ENCODE results near the gene PDXDC1. TPM values are rescaled to one million over a fixed set of nuclear protein-coding genes. Genes with fewer than 3 reads are reported as not detected.
"Not testable (repeated sequence)": the region's sequence is repeated elsewhere in the genome, so short reads cannot be mapped to it uniquely, and the experiment has no call there.

Gene PDXDC1
- polyA plus RNA-seq, 1 experiment = 68.6 TPM

- H3K4me3 ChIP-seq (ENCODE audit: low read depth, low read length); DNase-seq (ENCODE audit: low read depth); H3K27me3 ChIP-seq (ENCODE audit: control insufficient read depth, insufficient read depth, low read length); CTCF ChIA-PET; POLR2A ChIA-PET: not testable (repeated sequence)
- peaks cover 32% of the 10 kb centered on the region for H3K36me3 ChIP-seq (ENCODE audit: control insufficient read depth, insufficient read depth, low read length)
Observed at GRCh38 chr16:15028345-15028715, 53.5 kb downstream of the PDXDC1 start.

- H3K4me3 ChIP-seq (ENCODE audit: low read depth, low read length); DNase-seq (ENCODE audit: low read depth); H3K27me3 ChIP-seq (ENCODE audit: control insufficient read depth, insufficient read depth, low read length); POLR2A ChIA-PET; CTCF ChIA-PET: not testable (repeated sequence)
- peaks cover 35% of the 10 kb centered on the region for H3K36me3 ChIP-seq (ENCODE audit: control insufficient read depth, insufficient read depth, low read length)
Observed at GRCh38 chr16:15028801-15029698, 54.2 kb downstream of the PDXDC1 start.

- H3K4me3 ChIP-seq (ENCODE audit: low read depth, low read length); CTCF ChIA-PET; H3K27me3 ChIP-seq (ENCODE audit: control insufficient read depth, insufficient read depth, low read length); DNase-seq (ENCODE audit: low read depth); POLR2A ChIA-PET: not testable (repeated sequence)
- H3K36me3 ChIP-seq (ENCODE audit: control insufficient read depth, insufficient read depth, low read length) = peaks cover 42% of the 10 kb centered on the region
Observed at GRCh38 chr16:15029749-15030148, 54.9 kb downstream of the PDXDC1 start.

GRCh38 chr16:15031179-15031578 lies 56.4 kb downstream of the PDXDC1 start:
- CTCF ChIA-PET = no interaction called here
- Histone ChIP-seq H3K4me3 (ENCODE audit: low read depth, low read length) (no peak overlapping the region), H3K36me3 (ENCODE audit: control insufficient read depth, insufficient read depth, low read length) (peaks cover 52% of the 10 kb centered on the region), H3K27me3 (ENCODE audit: control insufficient read depth, insufficient read depth, low read length) (no peaks in the 10 kb centered on the region)
- no peak for DNase-seq (ENCODE audit: low read depth)
- POLR2A ChIA-PET = no interaction called here
- TF ChIP-seq CTCF (IDR thresholded peaks at IDR 0.05; ENCODE audit: insufficient read depth, low read depth, low read length) = no peak

GRCh38 chr16:15031586-15031985 lies 56.8 kb downstream of the PDXDC1 start:
- CTCF ChIA-PET = no interaction called here
- peaks cover 54% of the 10 kb centered on the region for H3K36me3 ChIP-seq (ENCODE audit: control insufficient read depth, insufficient read depth, low read length)
- no peaks in the 10 kb centered on the region for H3K27me3 ChIP-seq (ENCODE audit: control insufficient read depth, insufficient read depth, low read length)
- no peak overlapping the region for H3K4me3 ChIP-seq (ENCODE audit: low read depth, low read length)
- no peak for TF ChIP-seq CTCF (IDR thresholded peaks at IDR 0.05; ENCODE audit: insufficient read depth, low read depth, low read length)
- no peak for DNase-seq (ENCODE audit: low read depth)
- POLR2A ChIA-PET = no interaction called here

- ChIA-PET CTCF (no interaction called here), POLR2A (no interaction called here)
- Histone ChIP-seq H3K36me3 (ENCODE audit: control insufficient read depth, insufficient read depth, low read length) (peaks cover 51% of the 10 kb centered on the region), H3K4me3 (ENCODE audit: low read depth, low read length) (no peak overlapping the region), H3K27me3 (ENCODE audit: control insufficient read depth, insufficient read depth, low read length) (no peaks in the 10 kb centered on the region)
- TF ChIP-seq CTCF (IDR thresholded peaks at IDR 0.05; ENCODE audit: insufficient read depth, low read depth, low read length) = no peak
- no peak for DNase-seq (ENCODE audit: low read depth)
Observed at GRCh38 chr16:15032547-15033308, 57.9 kb downstream of the PDXDC1 start.

Data from BJ (cell line).